A673 (cell line): ENCODE results near the gene ARV1. TPM values are rescaled to one million over a fixed set of nuclear protein-coding genes. Genes with fewer than 3 reads are reported as not detected.

Experiments
- BruUV-seq: library from RNA; stranded (reverse); fragments of 400-500 nt; replicated peaks from 2 replicates; lab custom pipeline; 2021; lab: Mats Ljungman, UMichigan
- CTCF ChIA-PET: fragments of 300-600 bp; sonication (Branson Sonifier 250); formaldehyde crosslinking; loops from one replicate; lab custom pipeline; 2022; ENCODE audit warnings: antibody characterized with exemption; lab: Charles Lee
- POLR2A ChIA-PET: fragments of 300-600 bp; sonication (Branson Sonifier 250); formaldehyde crosslinking; loops from one replicate; lab custom pipeline; 2022; ENCODE audit warnings: antibody characterized with exemption; ENCODE audit not compliant: low non-redundant PET; lab: Charles Lee
- DNase-seq: peaks from one replicate; pipeline ENCODE4 v3.0.0-alpha.2; 2015; ENCODE audit warnings: low spot score
- H3K27ac ChIP-seq: fragments of 200-600 bp; sonication (generic); 2 replicates; pipeline ENCODE4 v1.5.1; 2016; ENCODE audit warnings: mixed run types, low read depth, mild to moderate bottlenecking, mixed read lengths, antibody characterized with exemption, low read length; ENCODE audit not compliant: poor library complexity, severe bottlenecking
- H3K27me3 ChIP-seq: fragments of 200-600 bp; sonication (generic); replicated peaks from 2 replicates; pipeline ENCODE4 v1.6.1; 2017; ENCODE audit warnings: mixed run types, low read depth, mild to moderate bottlenecking, mixed read lengths, antibody characterized with exemption, low read length; ENCODE audit not compliant: insufficient read depth, poor library complexity
- H3K36me3 ChIP-seq: fragments of 200-600 bp; sonication (generic); 2 replicates; pipeline ENCODE4 v1.6.1; 2016; ENCODE audit warnings: mixed run types, mild to moderate bottlenecking, mixed read lengths, antibody characterized with exemption, low read length; ENCODE audit not compliant: insufficient read depth, poor library complexity, severe bottlenecking
- H3K4me1 ChIP-seq: fragments of 200-600 bp; sonication (generic); 2 replicates; pipeline ENCODE4 v1.6.1; 2017; ENCODE audit warnings: mixed run types, mild to moderate bottlenecking, mixed read lengths, antibody characterized with exemption, low read length; ENCODE audit not compliant: insufficient read depth, poor library complexity, severe bottlenecking
- H3K4me3 ChIP-seq: fragments of 200-600 bp; sonication (generic); 2 replicates; pipeline ENCODE4 v1.5.1; 2016; ENCODE audit warnings: low read depth, mixed run types, mild to moderate bottlenecking, mixed read lengths, low read length; ENCODE audit not compliant: poor library complexity, severe bottlenecking
- H3K9me3 ChIP-seq: fragments of 200-600 bp; sonication (generic); 2 replicates; pipeline ENCODE4 v1.6.1; 2016; ENCODE audit warnings: mixed run types, low read depth, mild to moderate bottlenecking, mixed read lengths, antibody characterized with exemption, low read length; ENCODE audit not compliant: poor library complexity, severe bottlenecking
- EZH2 ChIP-seq: fragments of 200-600 bp; sonication (generic); IDR thresholded peaks from 2 replicates; pipeline ENCODE4 v1.6.1; 2017; ENCODE audit warnings: borderline replicate concordance, low read depth, mild to moderate bottlenecking, mixed read lengths, antibody characterized with exemption, low read length; ENCODE audit not compliant: poor library complexity, severe bottlenecking
- intact Hi-C: fragments of 100-400 bp; cut with micrococcal nuclease; formaldehyde crosslinking; loops from one replicate; pipeline ENCODE4 v1.10.0; 2022; ENCODE audit not compliant: unreplicated experiment
- total RNA-seq: library from RNA; stranded (reverse); gene quantifications from 2 replicates; pipeline ENCODE4 v1.2.3, GENCODE V29; 2021
- TF ChIP-seq, protein P1 (sequence below): fragments of 300-800, 200-600 bp; sonication (generic); conservative IDR thresholded peaks from 2 replicates; pipeline ENCODE4 v1.5.1; 2017; ENCODE audit warnings: low read depth, mild to moderate bottlenecking, antibody characterized with exemption, low read length, moderate library complexity, mixed read lengths

The ARV1 gene
- total RNA-seq, 1 experiment from 2014 or later = 27.3 TPM

GRCh38 chr1:230936475-230936874 lies 42.4 kb upstream of the ARV1 start:
- H3K4me3 ChIP-seq = no peak overlapping the region
- TF ChIP-seq, protein P1, sequence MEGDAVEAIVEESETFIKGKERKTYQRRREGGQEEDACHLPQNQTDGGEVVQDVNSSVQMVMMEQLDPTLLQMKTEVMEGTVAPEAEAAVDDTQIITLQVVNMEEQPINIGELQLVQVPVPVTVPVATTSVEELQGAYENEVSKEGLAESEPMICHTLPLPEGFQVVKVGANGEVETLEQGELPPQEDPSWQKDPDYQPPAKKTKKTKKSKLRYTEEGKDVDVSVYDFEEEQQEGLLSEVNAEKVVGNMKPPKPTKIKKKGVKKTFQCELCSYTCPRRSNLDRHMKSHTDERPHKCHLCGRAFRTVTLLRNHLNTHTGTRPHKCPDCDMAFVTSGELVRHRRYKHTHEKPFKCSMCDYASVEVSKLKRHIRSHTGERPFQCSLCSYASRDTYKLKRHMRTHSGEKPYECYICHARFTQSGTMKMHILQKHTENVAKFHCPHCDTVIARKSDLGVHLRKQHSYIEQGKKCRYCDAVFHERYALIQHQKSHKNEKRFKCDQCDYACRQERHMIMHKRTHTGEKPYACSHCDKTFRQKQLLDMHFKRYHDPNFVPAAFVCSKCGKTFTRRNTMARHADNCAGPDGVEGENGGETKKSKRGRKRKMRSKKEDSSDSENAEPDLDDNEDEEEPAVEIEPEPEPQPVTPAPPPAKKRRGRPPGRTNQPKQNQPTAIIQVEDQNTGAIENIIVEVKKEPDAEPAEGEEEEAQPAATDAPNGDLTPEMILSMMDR = no peak
- no peak for TF ChIP-seq EZH2
- BruUV-seq = no TSS peak
- H3K9me3 ChIP-seq = no peaks in the 10 kb centered on the region
- H3K36me3 ChIP-seq = no peaks in the 10 kb centered on the region
- intact Hi-C loops = no loop called here
- no peak overlapping the region for H3K27ac ChIP-seq
- no peaks in the 10 kb centered on the region for H3K27me3 ChIP-seq
- ChIA-PET POLR2A (no interaction called here), CTCF (no interaction called here)
- H3K4me1 ChIP-seq = no peaks in the 10 kb centered on the region
- DNase-seq = no peak

DNA sequence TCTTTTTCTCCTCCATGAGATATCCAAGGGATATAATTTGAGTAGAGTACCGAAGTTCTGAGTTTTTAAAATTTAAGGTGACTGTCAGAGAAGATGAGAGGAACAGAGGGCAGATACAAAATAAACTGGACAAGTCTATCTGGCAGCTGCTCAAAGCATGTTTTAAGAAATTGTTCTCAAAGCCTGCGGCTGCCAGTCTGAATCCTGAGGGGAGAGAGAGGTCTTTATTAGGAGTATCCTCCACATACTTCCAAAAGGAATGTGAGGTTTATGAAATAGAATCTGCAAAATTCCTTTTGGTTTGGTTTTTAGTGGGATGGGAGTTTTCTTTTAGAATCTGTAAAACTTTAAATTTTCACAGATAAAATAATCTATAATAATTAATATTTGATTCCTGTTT lies 41.5 kb upstream of the ARV1 start:
- Histone ChIP-seq H3K27me3 (no peaks in the 10 kb centered on the region), H3K27ac (no peak overlapping the region), H3K4me1 (no peaks in the 10 kb centered on the region), H3K9me3 (no peaks in the 10 kb centered on the region), H3K4me3 (no peak overlapping the region), H3K36me3 (no peaks in the 10 kb centered on the region)
- no TSS peak for BruUV-seq
- ChIA-PET POLR2A (no interaction called here), CTCF (no interaction called here)
- intact Hi-C loops = no loop called here
- no peak for DNase-seq
- TF ChIP-seq, protein P1 = no peak
- TF ChIP-seq EZH2 = no peak

DNA sequence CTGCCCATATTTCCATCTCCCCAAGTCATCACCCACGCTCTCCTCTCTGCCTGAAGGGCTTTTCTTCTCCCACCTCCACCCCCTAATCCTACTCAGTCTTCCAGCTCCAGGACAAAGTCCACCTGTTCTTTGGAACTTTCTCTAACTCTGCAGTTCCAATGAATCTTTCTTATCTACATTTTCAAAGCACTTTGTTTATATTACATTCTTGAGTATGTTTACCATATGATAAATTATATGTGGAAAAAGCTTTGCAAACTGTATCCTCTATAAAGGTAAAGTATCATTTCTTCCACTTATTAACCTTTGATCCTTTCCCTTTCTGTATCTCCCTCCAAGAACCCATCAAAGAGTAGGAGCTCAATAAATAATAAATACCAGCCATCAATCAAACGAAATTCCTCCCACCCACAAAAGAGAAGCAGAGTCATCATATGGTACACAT lies 39.9 kb upstream of the ARV1 start:
- no peak overlapping the region for H3K4me3 ChIP-seq
- H3K27me3 ChIP-seq = no peaks in the 10 kb centered on the region
- BruUV-seq = no TSS peak
- ChIA-PET POLR2A (no interaction called here), CTCF (no interaction called here)
- no peak for DNase-seq
- H3K4me1 ChIP-seq = no peaks in the 10 kb centered on the region
- H3K9me3 ChIP-seq = no peaks in the 10 kb centered on the region
- no peak overlapping the region for H3K27ac ChIP-seq
- no peaks in the 10 kb centered on the region for H3K36me3 ChIP-seq
- no peak for TF ChIP-seq EZH2
- TF ChIP-seq, protein P1 = no peak
- intact Hi-C loops = no loop called here
